GM21360 (cell line): Measurements from ENCODE around the gene KSR1.
"Not testable (repeated sequence)": the region's sequence is repeated elsewhere in the genome, so short reads cannot be mapped to it uniquely, and the experiment has no call there.

Experiments used
- ATAC-seq: cut with Tn5 transposase; IDR thresholded peaks from one replicate; pipeline ENCODE4 v1.9.1; 2021; ENCODE audit warnings: mild to moderate bottlenecking, moderate library complexity; ENCODE audit not compliant: unreplicated experiment

The KSR1 gene

GRCh38 chr17:27651411-27652345, 195.4 kb downstream of the KSR1 start:
- ATAC-seq = no peak

- ATAC-seq = not testable (repeated sequence)
Measured at GRCh38 chr17:27653449-27653971, 197.3 kb downstream of the KSR1 start.

GRCh38 chr17:27654136-27654535, 197.9 kb downstream of the KSR1 start:
- ATAC-seq = no peak

GRCh38 chr17:27654654-27655524, 198.6 kb downstream of the KSR1 start:
- ATAC-seq = peak; percentile 71

- ATAC-seq = not testable (repeated sequence)
Measured at GRCh38 chr17:27655525-27656111, 199.4 kb downstream of the KSR1 start.

- ATAC-seq = not testable (repeated sequence)
Measured at GRCh38 chr17:27656620-27657019, 200.4 kb downstream of the KSR1 start.

- ATAC-seq = no peak
Measured at GRCh38 chr17:27657620-27658019, 201.4 kb downstream of the KSR1 start.

- no peak for ATAC-seq
Measured at GRCh38 chr17:27659683-27660082, 203.4 kb downstream of the KSR1 start.

GRCh38 chr17:27660436-27660835, 204.2 kb downstream of the KSR1 start:
- ATAC-seq = no peak

GRCh38 chr17:27663936-27664605, 207.8 kb downstream of the KSR1 start:
- ATAC-seq = no peak

GRCh38 chr17:27664606-27664965, 208.3 kb downstream of the KSR1 start:
- ATAC-seq = no peak

GRCh38 chr17:27665549-27665948, 209.3 kb downstream of the KSR1 start:
- ATAC-seq = no peak

GRCh38 chr17:27666270-27666669, 210.0 kb downstream of the KSR1 start:
- ATAC-seq = not testable (repeated sequence)

GRCh38 chr17:27666831-27667560, 210.7 kb downstream of the KSR1 start:
- ATAC-seq = no peak

- ATAC-seq = no peak
Measured at GRCh38 chr17:27667656-27668487, 211.6 kb downstream of the KSR1 start.

- ATAC-seq = no peak
Measured at GRCh38 chr17:27668488-27668823, 212.2 kb downstream of the KSR1 start.

- ATAC-seq = no peak
Measured at GRCh38 chr17:27669136-27669535, 212.9 kb downstream of the KSR1 start.

GRCh38 chr17:27669850-27670249, 213.6 kb downstream of the KSR1 start:
- no peak for ATAC-seq
